Stimulated activated CD8-positive, alpha-beta memory T cell treated with anti-CD3 and anti-CD28 coated beads, Interleukin-7, amount 100 ng/mL, for 24 hours (primary cell): ENCODE measurements around the gene CMKLR1.

Source experiments
- DNase-seq: peaks from one replicate; pipeline ENCODE4 v3.0.0-alpha.2; 2020; ENCODE audit warnings: low read depth

CMKLR1 gene, protein sequence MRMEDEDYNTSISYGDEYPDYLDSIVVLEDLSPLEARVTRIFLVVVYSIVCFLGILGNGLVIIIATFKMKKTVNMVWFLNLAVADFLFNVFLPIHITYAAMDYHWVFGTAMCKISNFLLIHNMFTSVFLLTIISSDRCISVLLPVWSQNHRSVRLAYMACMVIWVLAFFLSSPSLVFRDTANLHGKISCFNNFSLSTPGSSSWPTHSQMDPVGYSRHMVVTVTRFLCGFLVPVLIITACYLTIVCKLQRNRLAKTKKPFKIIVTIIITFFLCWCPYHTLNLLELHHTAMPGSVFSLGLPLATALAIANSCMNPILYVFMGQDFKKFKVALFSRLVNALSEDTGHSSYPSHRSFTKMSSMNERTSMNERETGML

DNA sequence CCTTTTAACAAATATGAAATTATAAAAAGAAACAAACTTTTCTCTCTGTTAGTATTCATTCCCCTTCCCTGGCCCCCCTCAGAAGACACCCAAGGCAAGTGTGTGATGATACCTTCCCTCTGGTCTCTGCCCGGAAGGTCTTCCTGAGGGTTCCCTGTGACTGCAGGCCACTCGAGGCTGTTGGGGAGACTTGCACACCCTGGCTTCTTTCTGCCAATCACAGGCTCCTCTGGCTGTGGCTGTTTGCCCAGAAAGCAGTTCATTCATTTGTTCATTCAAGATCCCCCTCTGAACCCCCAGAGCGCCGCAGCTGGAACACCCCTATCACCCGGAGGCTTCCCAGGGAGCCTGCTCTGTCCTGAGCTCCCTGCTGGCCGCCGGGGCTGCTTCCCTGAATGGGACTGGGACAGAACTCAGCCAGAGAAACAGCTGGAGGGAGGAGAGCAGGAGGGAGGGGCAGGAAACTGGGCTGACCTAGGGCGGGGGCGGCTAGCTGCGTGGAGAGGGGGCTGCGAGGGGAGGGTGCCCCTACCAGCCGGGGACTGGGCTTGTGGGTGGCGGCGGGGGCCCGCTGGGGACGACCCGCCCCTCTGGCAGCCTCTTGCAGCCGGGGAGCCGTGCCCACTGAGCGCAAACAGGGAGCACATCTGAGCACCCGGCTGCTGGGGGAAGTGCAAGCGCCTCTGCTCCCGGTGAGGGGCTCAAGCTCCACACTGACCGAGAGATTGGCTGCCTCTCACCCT, at the start of gene CMKLR1:
CMKLR1 (minus strand) TSS at position 397 of the 743 bp plus-strand sequence. CDS start 45,720 bp downstream, outside the sequence.
- no peak for DNase-seq

DNA sequence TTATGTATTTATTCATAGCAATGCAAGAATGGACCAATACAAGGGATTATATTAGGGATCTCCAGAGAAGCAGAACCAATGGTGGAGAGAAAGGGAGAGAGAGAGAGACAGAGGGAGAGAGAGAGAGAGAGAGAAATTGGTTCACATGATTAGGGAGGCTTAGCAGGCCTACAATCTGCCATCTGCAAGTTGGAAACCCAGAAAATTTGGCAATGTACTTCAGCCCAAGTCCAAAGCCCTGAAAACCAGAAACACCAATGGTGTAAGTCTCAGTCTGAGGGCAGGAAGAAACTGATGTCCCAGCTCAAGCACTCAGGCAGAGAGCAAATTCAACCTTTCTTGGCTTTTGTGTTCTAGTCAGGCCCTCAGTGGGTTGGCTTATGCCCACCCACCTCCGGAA, 48.7 kb upstream of the CMKLR1 start:
- no peak for DNase-seq

DNA sequence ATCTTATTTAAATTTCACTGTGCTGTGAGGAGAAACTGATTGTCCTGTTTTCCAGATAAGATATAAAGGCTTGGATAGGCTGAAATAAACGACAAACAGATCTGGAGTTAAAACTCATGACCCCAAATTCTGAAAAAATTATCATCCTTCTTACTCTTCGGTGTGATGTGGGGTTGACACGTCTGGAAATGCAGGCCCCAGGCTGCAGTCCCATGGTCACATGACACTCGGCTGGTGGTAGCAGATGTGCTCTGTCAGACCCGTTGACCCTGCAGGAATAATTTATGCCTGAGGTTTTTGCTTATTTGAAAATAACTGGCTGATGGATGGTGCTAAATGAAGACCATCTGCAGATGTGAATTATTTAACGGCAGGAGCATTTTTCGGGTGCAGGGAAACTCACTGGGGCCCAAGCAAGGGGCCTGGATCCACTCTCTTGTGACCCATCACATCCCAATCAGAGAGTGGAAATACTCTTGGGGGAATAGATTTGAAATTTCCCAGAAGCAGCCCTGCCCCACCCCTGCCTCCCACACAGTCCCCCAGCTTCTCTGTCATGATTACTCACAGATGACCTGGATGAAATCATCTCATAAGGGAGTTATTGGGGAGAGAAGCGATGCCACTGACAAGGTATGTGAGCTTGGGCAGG, 47.7 kb upstream of the CMKLR1 start:
- no peak for DNase-seq

DNA sequence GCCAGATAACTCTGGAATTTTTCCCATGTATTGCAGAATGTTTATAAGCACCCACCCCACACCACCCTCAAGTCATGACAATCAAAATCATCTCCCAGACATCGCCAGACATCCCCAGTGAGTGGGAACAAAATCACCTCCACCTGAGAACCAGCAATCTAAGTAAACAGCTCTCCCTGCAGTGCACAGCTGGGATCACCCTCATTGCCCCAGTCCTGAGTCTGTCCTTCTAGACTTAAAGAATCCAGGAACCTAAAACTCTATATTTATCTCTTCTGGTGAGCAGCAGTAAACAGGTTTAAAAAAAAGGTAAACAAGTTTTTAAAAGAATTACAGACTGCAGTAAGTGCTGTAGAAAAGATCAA, 43.3 kb upstream of the CMKLR1 start:
- no peak for DNase-seq

DNA sequence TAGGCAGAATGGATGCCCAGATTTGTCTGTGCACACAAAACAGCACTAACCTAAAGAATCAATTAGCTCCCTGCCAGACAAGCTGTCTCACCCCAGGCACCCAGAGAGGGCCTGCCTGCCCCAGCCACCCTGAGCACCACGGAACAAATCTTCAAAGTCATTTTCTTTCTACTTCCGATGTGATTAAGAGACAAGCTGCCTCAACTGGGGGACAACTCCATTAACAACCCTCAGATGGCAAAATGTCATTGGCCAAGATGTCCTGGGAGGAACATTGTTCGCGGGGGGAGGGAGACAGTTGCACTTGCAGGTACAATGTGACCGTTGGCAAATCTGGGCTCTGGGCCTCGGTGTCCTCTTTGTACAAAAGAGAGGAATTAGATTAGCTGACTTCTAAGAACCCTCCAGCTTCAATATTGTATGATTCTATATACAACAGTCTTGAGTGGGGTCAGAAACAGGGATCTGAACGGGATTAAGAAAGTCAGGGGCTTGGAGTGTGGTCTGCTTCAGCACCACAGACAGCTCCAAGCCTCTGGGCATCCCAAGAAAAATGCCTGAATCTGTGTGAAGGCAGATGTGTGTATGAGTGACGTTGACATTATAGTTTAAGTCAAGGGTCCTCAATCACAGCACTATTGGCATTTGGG, 42.8 kb upstream of the CMKLR1 start:
- no peak for DNase-seq

DNA sequence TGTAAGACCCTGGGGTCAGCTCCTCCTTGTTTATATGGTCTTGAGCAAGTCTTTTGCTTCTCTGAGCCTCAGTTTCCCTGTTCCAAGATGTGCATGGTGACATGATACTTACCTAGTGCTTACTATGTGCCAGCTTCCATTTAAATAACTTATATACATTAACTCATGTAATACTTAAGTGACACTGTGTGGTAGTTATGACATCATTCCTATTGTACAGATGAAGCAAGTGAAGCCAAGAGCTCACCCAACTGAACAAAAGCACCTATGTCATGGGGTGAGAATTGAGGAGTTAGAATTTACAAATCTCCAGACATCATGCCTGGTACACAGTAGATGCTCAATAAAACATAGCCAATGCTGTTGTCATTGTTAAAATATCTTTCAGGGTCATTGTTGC, 41.3 kb upstream of the CMKLR1 start:
- no peak for DNase-seq

DNA sequence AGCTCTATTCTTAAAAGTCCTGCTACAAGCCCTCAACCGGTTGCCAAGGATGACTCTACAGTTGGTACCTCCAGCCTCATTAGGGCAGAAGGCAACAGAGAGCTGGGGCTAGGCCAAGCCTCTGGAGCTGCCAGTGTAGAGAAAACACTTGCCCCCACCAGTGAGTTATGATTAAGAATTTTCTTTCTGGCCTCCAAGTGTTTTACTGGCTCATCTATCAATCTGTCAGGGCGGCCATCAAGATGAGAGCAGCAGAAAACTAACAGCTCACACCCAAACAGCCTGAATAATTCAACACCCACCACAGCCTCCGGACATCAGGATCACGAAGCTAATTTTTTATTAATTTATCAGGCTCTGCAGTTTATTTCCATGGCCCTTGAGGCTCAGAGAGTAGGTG, 40.7 kb upstream of the CMKLR1 start:
- DNase-seq: no peak

DNA sequence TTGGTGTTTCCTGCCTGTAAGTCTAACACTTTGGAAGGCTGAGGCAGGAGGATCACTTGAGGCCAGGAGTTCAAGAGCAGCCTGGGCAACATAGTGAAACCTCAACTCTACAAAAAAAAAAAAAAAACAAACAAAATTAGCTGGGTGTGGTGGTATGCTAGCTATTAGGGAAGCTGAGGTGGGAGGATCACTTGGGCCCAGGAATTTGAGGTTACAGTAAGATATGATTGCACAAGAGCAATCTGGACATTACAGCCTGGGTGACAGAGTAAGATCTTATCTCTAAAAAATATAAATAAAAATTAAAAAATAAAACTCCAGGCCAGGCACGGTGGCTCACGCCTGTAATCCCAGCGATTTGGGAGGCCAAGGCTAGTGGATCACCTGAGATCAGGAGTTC, 39.8 kb upstream of the CMKLR1 start:
- no peak for DNase-seq

DNA sequence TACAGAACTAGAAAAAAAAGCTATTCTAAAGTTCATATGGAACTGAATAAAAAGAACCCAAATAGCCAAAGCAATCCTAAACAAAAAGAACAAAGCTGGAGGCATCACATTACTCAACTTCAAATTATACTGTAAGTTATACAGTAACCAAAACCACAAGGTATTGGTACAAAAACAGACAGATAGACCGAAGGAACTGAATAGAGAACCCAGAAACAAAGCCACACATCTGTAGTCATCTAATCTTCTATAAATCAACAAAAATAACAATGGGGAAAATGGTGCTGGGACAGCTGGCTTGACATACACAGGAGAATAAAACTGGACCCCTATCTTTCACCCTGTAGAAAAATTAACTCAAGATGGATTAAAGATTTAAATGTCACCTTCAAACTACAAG, 38.1 kb upstream of the CMKLR1 start:
- no peak for DNase-seq

DNA sequence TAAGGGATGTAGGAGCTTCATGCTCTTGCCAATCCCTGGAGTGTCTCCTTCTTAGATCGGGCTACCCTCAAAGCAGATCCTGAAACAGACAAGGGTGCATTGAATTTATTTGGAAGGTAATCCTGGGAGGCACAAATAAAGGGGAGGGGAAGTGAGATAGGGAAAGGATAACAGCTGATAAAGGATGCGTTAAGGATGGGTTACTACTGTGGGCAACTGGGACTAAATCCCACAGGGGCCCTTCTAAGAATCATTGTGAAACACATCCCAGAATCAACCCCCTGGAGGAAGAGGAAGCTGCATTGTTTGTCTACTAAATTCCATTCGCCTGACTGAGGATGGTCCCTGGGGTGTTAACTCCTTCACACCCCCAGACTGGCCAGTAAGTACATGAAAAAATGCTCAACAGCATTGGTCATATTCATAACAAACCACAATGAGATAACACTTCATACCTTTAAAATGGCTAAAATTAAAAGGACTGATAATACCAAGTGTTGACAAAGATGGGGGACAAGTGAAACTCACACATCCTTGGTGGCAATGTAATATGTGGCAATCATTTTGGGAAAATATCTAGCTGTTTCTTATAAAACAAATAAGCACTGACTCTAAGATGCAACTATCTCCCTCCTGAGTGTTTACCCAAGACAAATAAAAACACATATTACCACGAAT, 37.0 kb upstream of the CMKLR1 start:
- no peak for DNase-seq

DNA sequence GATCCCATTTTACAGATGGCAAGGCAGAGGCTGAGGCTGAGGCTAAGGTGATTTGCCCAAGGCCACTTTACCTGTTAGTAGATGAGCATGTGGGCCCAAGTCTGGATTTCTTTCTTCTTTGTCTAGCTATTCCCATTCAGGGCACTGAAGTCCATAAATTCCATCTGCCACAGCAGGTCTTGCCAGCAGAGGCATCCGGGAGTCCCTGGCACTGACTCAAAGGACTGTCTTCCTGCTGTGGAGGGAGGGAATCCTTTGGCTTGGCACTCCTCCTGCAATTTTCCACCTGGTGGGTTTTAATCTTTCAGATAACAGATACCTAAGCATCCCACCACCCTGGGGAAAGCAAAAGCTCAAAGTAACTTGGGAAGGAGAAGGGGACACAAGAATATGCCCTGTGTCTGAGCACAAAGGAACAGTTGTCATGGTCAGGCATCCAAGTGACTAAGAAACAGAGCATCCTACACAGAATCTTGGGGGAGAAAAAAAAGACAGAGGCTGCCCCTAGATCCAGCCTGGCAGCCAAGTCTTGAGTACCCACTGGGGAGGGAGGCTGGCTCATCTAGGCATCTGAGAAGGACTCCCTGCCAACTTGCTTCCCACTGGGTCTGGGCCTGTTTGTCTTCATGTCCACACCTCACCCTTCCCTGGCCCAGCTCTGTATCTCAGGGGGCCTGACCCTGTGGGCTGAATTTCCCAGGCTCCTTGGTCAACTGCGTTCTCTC, 35.6 kb upstream of the CMKLR1 start:
- DNase-seq: no peak

DNA sequence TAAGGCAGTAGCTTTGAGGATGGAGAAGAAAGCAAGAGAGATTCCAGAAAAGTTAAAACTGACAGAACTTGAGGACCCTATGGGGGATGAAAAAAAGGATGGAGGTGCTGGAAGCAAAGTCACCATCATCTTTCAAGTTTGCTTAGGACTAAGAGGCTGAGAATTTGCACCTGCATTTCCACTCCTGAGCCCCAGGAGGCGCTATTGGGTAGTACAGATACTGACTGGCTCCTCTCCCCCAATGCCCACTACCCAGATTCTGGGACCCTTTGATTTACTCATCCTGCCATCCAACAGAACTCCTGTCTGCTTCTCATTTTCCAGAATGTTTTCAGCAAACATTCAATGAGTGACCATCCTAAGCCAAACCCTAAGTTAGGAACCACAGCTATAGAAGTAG, 34.0 kb upstream of the CMKLR1 start:
- DNase-seq: no peak

DNA sequence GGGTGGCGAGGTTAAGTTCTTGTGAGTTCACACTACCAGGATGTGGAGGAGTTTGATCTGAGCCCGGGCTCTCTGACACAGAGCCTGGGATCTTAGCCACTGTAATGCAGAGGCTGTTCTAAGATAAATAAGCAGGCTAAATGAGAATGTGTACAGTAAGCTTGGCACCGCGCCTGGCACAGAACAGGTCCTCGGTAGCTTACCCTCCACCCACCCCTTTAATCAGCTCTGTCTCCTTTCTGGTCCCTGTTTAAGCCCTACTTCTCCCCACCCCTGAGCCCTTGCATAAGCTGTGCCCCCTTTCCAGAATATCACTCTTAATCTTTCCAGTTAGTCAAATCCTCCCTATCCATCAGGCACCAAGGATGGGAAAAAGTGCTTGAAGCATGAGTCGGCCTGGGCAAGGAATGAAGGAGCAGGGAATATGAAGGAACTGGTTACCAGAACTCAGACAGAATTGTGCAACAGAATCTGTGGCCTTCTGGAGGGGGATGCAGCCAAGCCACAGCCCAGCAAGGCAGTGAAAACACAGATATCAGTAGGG, 32.8 kb upstream of the CMKLR1 start:
- DNase-seq: no peak

DNA sequence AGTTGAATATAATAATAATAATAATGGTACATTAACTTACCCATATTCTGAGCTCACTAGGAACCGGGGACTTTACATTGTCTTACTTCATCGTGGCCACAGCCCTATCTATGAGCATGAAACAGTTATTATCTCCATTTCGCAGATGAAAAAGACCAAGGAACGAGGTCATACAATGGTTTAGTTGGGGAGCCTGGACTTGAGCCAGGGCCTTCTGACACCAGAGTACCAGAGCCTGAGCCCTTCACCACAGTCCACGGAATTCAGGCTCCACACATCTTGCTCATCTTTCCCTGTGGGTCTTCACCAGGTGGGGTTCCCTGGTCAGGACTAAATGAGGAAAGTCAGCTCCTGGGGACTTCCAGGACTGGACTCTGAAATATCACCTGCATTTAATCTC, 31.3 kb upstream of the CMKLR1 start:
- DNase-seq: no peak

DNA sequence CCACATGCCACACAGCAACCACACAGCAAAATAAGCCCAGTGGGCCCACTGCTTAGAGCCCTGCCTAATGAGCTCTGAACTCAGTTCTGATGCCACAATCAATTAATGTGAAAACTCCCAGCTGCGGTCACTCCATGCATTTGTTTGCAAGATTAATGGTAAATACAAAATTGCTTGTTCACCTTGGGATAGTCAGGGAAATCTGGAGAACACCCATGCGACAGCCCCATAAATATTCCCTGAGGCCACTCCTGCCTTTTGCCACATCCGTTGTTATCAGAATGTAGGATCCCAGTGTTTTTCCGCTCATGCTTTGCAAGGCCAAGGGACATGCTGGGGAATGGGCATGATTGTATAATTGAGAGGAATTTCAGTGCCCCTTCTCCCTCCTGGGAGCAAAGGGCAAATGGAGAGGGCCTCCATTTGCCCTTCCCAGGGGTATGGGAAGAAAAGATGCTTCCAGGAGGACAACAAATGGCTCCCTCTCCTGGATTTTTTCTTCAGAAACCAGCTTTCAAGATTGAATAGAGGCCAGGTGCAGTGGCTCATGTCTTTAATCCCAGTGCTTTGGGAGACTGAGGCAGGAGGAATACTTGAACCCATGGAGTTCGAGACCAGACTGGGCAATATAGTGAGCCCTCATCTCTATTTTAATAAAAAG, 30.8 kb upstream of the CMKLR1 start:
- no peak for DNase-seq

DNA sequence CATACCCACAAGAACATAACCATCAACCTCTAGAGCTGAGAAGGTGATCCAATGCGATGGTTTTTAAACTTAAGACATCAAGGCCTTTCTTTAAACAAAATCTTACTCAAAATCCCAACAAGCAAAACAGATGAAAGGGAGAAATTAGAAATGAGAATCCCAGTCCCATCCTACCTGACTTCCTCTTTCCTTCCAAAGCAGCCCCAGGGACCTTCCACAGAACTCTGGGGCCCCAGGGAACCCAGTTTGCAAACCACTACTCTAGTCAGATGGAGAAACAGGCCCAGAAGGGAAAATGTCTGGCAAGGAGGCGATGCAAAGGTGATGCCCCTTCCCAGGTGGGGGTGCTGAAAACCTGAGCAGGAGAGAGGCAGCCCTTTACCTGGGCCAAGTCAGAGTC, 29.0 kb upstream of the CMKLR1 start:
- DNase-seq: no peak

DNA sequence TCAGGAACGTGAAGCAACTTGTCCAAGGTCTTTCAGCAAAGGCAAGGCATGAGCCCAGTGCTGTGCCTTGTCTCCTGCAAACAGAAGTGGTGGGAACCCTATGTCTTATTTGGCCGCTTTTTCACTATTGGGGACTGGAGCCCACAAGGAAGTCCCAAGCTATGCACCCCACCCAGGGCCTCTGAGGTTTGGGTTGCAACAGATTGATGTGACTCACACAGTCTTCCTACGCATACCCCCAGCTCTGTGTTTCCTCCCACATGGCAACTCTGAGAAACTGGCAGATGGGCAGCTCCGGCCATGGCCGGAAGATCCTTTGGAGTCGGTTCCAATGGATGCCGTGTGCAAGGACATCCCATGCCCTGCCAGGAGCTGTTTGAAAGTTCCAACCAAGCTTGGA, 28.3 kb upstream of the CMKLR1 start:
- DNase-seq: no peak

DNA sequence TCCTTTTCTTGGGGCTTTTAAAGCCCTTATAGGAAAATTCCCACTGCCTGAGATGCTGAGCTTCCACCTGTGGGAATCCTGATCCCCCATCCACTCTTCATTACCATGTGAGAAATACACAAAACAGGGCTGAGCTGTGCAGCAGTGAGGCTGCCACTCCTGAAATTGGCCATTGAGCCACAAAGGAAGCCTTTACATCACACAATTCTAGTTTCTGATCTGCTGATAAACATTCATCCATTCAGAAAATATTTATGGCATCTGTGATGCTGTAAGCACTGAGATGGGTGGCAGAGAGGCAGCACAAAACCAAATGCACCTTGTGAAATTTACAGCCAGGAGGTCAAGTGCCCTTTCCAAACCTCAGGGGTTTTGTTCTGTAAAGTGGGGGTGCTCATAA, 26.2 kb upstream of the CMKLR1 start:
- no peak for DNase-seq

DNA sequence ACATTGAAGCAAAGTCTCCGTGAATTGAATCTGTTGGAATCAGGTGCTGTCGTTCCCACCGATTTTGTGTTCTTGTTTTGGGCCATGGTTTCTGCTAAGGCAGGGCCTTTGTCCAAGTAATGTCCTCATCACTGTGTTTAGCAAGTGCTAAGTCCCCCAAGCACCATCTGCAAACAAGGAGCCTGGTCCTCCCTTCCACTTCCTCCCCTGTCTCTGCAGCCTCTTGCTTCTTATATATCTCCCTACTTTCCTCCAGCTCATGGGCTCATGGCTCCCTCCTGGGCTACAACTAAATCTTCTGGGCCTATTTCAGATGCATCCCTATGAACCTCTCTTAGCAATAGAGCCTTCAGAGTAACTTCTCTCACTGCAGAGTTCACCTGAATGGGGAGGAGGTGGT, 25.8 kb upstream of the CMKLR1 start:
- no peak for DNase-seq

DNA sequence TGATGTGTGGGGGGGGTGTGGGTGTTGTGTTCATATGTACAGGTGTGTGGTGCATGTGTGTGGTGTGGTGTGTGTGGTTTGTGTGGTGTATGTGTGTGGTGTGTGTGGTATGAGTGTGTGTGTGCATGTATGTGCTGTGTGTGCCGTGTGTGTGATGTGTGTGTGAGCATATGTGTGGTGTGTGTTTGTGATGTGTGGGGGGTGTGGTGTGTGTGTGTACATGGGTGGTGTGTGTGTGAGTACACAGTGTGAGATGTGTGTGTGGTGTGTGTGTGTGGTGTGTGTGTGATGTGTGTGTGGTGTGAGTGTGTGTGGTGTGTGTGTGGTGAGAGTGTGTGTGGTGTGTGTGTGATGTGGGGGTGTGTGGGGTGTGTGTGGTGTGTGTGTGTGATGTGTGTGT, 24.5 kb upstream of the CMKLR1 start:
- no peak for DNase-seq

DNA sequence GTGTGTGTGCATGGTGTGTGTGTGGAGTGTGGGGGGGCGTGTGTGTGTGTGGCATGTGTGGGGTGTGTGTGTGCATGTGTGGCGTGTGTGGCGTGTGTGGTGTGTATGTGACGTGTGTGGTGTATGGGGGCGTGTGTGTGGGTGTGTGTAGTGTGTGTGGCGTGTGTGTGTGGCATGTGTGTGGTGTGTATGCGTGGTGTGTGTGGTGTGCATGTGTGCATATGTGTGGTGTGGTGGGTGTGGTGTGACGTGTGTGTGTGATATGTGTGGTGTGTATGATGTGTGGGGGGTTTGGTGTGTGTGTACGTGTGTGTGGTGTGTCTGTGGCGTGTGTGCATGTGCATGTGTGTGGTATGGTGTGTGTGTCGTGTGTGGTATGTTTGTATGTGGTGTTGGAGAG, 24.1 kb upstream of the CMKLR1 start:
- DNase-seq: no peak
